Measurements from ENCODE around the gene ARID3B.

DNA sequence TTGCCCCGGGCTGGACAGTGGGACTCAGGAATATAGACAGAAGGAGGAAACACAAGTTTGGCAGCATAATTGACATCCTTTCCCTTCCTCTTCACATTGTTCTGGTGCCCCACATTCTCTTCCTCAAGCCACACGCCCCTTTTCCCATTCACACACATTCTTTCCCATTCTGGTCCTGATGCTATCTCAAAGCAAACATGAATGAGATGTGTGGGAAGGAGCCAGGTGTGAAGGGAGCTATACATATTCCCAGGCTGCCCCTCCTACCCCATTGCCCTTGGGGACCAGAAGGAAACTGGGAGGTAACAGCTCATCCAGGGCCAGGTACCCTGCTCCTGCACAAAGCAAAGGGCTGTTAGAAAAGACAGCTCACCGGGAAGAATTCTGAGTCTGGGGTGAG is 51.2 kb downstream of the ARID3B start:
- TF ChIP-seq, protein P1, sequence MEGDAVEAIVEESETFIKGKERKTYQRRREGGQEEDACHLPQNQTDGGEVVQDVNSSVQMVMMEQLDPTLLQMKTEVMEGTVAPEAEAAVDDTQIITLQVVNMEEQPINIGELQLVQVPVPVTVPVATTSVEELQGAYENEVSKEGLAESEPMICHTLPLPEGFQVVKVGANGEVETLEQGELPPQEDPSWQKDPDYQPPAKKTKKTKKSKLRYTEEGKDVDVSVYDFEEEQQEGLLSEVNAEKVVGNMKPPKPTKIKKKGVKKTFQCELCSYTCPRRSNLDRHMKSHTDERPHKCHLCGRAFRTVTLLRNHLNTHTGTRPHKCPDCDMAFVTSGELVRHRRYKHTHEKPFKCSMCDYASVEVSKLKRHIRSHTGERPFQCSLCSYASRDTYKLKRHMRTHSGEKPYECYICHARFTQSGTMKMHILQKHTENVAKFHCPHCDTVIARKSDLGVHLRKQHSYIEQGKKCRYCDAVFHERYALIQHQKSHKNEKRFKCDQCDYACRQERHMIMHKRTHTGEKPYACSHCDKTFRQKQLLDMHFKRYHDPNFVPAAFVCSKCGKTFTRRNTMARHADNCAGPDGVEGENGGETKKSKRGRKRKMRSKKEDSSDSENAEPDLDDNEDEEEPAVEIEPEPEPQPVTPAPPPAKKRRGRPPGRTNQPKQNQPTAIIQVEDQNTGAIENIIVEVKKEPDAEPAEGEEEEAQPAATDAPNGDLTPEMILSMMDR (conservative IDR thresholded peaks at IDR 0.05; ENCODE audit: low read depth, low read length): no peak
- no peak for TF ChIP-seq FOS (IDR thresholded peaks at IDR 0.05; ENCODE audit: low read depth, low read length)
- TF ChIP-seq POLR2A (IDR thresholded peaks at IDR 0.05; ENCODE audit: low read depth, low read length): no peak
- no peak for TF ChIP-seq RCOR1 (IDR thresholded peaks at IDR 0.05; ENCODE audit: insufficient replicate concordance, low read length)
- no peak for TF ChIP-seq MXI1 (IDR thresholded peaks at IDR 0.05; ENCODE audit: borderline replicate concordance, low read depth, low read length)
- no peak for TF ChIP-seq RAD21 (IDR thresholded peaks at IDR 0.05; ENCODE audit: low read length)
- TF ChIP-seq BHLHE40 (IDR thresholded peaks at IDR 0.05; ENCODE audit: low read depth, low read length): no peak
- no peak for TF ChIP-seq MAFK (IDR thresholded peaks at IDR 0.05; ENCODE audit: low read depth, low read length)
- TF ChIP-seq, protein P2, sequence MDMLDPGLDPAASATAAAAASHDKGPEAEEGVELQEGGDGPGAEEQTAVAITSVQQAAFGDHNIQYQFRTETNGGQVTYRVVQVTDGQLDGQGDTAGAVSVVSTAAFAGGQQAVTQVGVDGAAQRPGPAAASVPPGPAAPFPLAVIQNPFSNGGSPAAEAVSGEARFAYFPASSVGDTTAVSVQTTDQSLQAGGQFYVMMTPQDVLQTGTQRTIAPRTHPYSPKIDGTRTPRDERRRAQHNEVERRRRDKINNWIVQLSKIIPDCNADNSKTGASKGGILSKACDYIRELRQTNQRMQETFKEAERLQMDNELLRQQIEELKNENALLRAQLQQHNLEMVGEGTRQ (IDR thresholded peaks at IDR 0.05; ENCODE audit: low read depth, low read length): no peak
- no peak for TF ChIP-seq SMC3 (IDR thresholded peaks at IDR 0.05; ENCODE audit: low read depth, low read length)
- no peak for TF ChIP-seq CEBPB (IDR thresholded peaks at IDR 0.05; ENCODE audit: low read depth, low read length)

Data from IMR-90 (cell line).